ENCODE data around the gene UPF2.

DNA sequence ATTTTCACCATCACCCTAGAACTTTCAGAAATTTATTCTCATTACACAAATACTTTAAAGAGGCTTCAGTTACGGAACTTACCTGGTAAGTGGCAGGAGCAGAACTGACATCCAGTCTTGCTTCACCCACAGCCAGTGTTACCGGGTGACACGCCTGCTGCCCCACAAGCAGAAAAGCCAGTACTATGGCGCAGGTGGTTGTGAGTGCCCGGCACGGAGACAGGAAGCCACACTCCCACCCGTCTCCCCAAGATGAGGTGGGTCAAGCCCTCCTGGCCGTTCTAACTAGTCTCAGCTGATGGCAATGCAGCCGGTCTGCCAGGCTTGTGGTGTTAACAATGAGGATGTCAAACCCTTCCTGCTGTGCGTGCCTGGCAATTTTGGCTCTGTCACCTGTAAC is 132.5 kb downstream of the UPF2 start:
- TF ChIP-seq, protein P1, sequence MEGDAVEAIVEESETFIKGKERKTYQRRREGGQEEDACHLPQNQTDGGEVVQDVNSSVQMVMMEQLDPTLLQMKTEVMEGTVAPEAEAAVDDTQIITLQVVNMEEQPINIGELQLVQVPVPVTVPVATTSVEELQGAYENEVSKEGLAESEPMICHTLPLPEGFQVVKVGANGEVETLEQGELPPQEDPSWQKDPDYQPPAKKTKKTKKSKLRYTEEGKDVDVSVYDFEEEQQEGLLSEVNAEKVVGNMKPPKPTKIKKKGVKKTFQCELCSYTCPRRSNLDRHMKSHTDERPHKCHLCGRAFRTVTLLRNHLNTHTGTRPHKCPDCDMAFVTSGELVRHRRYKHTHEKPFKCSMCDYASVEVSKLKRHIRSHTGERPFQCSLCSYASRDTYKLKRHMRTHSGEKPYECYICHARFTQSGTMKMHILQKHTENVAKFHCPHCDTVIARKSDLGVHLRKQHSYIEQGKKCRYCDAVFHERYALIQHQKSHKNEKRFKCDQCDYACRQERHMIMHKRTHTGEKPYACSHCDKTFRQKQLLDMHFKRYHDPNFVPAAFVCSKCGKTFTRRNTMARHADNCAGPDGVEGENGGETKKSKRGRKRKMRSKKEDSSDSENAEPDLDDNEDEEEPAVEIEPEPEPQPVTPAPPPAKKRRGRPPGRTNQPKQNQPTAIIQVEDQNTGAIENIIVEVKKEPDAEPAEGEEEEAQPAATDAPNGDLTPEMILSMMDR (IDR thresholded peaks at IDR 0.05): no peak
- TF ChIP-seq POLR2A (IDR thresholded peaks at IDR 0.05): no peak
